RWPE1 (cell line): ENCODE measurements around the gene HOXB2.

ENCODE experiments used
- CTCF ChIA-PET: fragments of 350-600 bp; sonication (Branson Sonifier 250); formaldehyde crosslinking; extraction: SDS; loops from one replicate; lab custom pipeline; 2021; lab: Yijun Ruan, JAX
- POLR2A ChIA-PET: fragments of 400-600 bp; formaldehyde crosslinking; extraction: SDS; loops from one replicate; lab custom pipeline; 2020; ENCODE audit warnings: antibody characterized with exemption; ENCODE audit not compliant: low non-redundant PET; lab: Yijun Ruan, JAX
- DNase-seq: peaks from one replicate; pipeline ENCODE4 v3.0.0; 2012; ENCODE audit warnings: low spot score
- H3K27ac ChIP-seq: fragments of 450-650 bp; 2 replicates; pipeline ENCODE4 v1.5.1; 2017
- CTCF ChIP-seq: fragments of 450-650 bp; conservative IDR thresholded peaks from 2 replicates; pipeline ENCODE4 v1.5.1; 2017; ENCODE audit warnings: low read depth, mild to moderate bottlenecking

HOXB2 gene

GRCh38 chr17:48576479-48577309 is 31.8 kb upstream of the HOXB2 start:
- ChIA-PET POLR2A (no interaction called here), CTCF (interaction anchor here (0.7 kb wide), 1 partner anchor 177 kb away, joined by 3 read pairs; no protein-coding TSS in a partner anchor)
- peak; percentile 60 for DNase-seq
- no peak for TF ChIP-seq CTCF
- peak overlapping the region; percentile 74 for H3K27ac ChIP-seq

- no peak for TF ChIP-seq CTCF
- H3K27ac ChIP-seq, result peak overlapping the region; percentile 74
- DNase-seq, result no peak
- POLR2A ChIA-PET, result no interaction called here
- CTCF ChIA-PET, result no interaction called here
These were observed 31.0 kb upstream of the HOXB2 start for GRCh38 chr17:48575673-48576478.

GRCh38 chr17:48575066-48575582 is 30.2 kb upstream of the HOXB2 start:
- no peak for TF ChIP-seq CTCF
- CTCF ChIA-PET, result interaction anchor here (0.7 kb wide), 1 partner anchor 13 kb away, joined by 3 read pairs; no protein-coding TSS in a partner anchor
- POLR2A ChIA-PET, result no interaction called here
- no peak overlapping the region for H3K27ac ChIP-seq
- no peak for DNase-seq

- CTCF ChIA-PET, result interaction anchor here (0.6 to 0.7 kb wide), 3 partner anchors 12 to 62 kb away, joined by 3 to 4 read pairs (median 3); no protein-coding TSS in a partner anchor
- DNase-seq, result no peak
- POLR2A ChIA-PET, result no interaction called here
- no peak for TF ChIP-seq CTCF
- H3K27ac ChIP-seq, result 0 out of 2 replicates have a peak overlapping the region, but pooled peaks have one; percentile 0
These were observed 29.7 kb upstream of the HOXB2 start for GRCh38 chr17:48574505-48575065.

GRCh38 chr17:48571826-48572417 is 27.0 kb upstream of the HOXB2 start:
- CTCF ChIA-PET, result no interaction called here
- no peak for TF ChIP-seq CTCF
- no peak for DNase-seq

More at GRCh38 chr17:48571826-48572417, 27.0 kb upstream of the HOXB2 start:
- no peak overlapping the region for H3K27ac ChIP-seq
- POLR2A ChIA-PET, result no interaction called here
